Neural cell (in vitro differentiated cells): ENCODE measurements around the gene DGKA.

Experiments used
- CTCF ChIP-seq: fragments of 450-650 bp; IDR thresholded peaks from 2 replicates; pipeline ENCODE4 v1.5.1; 2014; ENCODE audit warnings: antibody characterized with exemption, mild to moderate bottlenecking, moderate library complexity; ENCODE audit not compliant: poor library complexity, severe bottlenecking
- EP300 ChIP-seq: fragments of 450-650 bp; conservative IDR thresholded peaks from 2 replicates; pipeline ENCODE4 v1.6.1; 2014; ENCODE audit warnings: antibody characterized with exemption, mild to moderate bottlenecking, moderate library complexity; ENCODE audit not compliant: poor library complexity, severe bottlenecking
- POLR2AphosphoS5 ChIP-seq: IDR thresholded peaks from 2 replicates; pipeline ENCODE4 v1.6.1; 2012
- REST ChIP-seq: IDR thresholded peaks from 2 replicates; pipeline ENCODE4 v1.6.1; 2012; ENCODE audit warnings: borderline replicate concordance

GRCh38 chr12:55985341-55985740 lies 54.4 kb downstream of the DGKA start:
- no peak for TF ChIP-seq CTCF
- TF ChIP-seq POLR2AphosphoS5, result no peak
- TF ChIP-seq EP300, result no peak
- TF ChIP-seq REST, result no peak
